CD8-positive, alpha-beta memory T cell (primary cell): ENCODE results near the gene GNG14. TPM values are rescaled to one million over a fixed set of nuclear protein-coding genes. Genes with fewer than 3 reads are reported as not detected.
"Not testable (repeated sequence)": the region's sequence is repeated elsewhere in the genome, so short reads cannot be mapped to it uniquely, and the experiment has no call there.

Experiments used
- CTCF ChIA-PET: fragments of 350-600 bp; sonication (Branson Sonifier 250); formaldehyde crosslinking; loops from one replicate; lab custom pipeline; 2021; ENCODE audit warnings: antibody characterized with exemption; lab: Charles Lee
- POLR2A ChIA-PET: fragments of 350-600 bp; sonication (Branson Sonifier 250); formaldehyde crosslinking; loops from one replicate; lab custom pipeline; 2021; ENCODE audit warnings: antibody characterized with exemption; lab: Charles Lee
- DNase-seq, 5 donors: peaks; one replicate each; pipeline versions ENCODE4 v3.0.0 to v3.0.0-alpha.2; 2020 to 2022; ENCODE audit warnings: mixed read lengths in 1 of 5
- H3K27ac ChIP-seq: one replicate; pipeline ENCODE4 v1.7.0; 2013; ENCODE audit warnings: low read depth, mild to moderate bottlenecking, low read length, moderate library complexity
- H3K27me3 ChIP-seq: 2 replicates; pipeline ENCODE4 v1.7.0; 2013; ENCODE audit warnings: low read length, mild to moderate bottlenecking; ENCODE audit not compliant: insufficient read depth, poor library complexity, severe bottlenecking
- H3K36me3 ChIP-seq: 2 replicates; pipeline ENCODE4 v1.7.0; 2013; ENCODE audit warnings: mild to moderate bottlenecking, low read length, moderate library complexity; ENCODE audit not compliant: insufficient read depth
- H3K4me1 ChIP-seq: 2 replicates; pipeline ENCODE4 v1.7.0; 2013; ENCODE audit warnings: mild to moderate bottlenecking, low read length, moderate library complexity; ENCODE audit not compliant: insufficient read depth
- H3K4me3 ChIP-seq: 2 replicates; pipeline ENCODE4 v1.7.0; 2013; ENCODE audit warnings: mild to moderate bottlenecking, low read length
- H3K9me3 ChIP-seq: 2 replicates; pipeline ENCODE4 v1.7.0; 2013; ENCODE audit warnings: mild to moderate bottlenecking, low read length
- H3K27ac Mint-ChIP-seq, 8 donors: one replicate each; pipeline ENCODE4 v1.8.0; 2020 to 2021; ENCODE audit warnings: mixed read lengths in 8 of 8, mild to moderate bottlenecking in 6 of 8, inconsistent platforms in 3 of 8, moderate library complexity in 3 of 8
- H3K27me3 Mint-ChIP-seq, 2 donors: one replicate each; pipeline ENCODE4 v1.8.0; 2020 to 2021; ENCODE audit warnings: mixed read lengths in 2 of 2, mild to moderate bottlenecking in 1 of 2, moderate library complexity in 1 of 2
- H3K36me3 Mint-ChIP-seq, 3 donors: one replicate each; pipeline ENCODE4 v1.8.0; 2020 to 2021; ENCODE audit warnings: mixed read lengths in 3 of 3, inconsistent platforms in 1 of 3, mild to moderate bottlenecking in 1 of 3
- H3K4me1 Mint-ChIP-seq, 3 donors: one replicate each; pipeline ENCODE4 v1.8.0; 2020 to 2021; ENCODE audit warnings: mixed read lengths in 3 of 3, inconsistent platforms in 1 of 3, mild to moderate bottlenecking in 1 of 3
- H3K4me3 Mint-ChIP-seq, 7 donors: one replicate each; pipeline ENCODE4 v1.8.0; 2020 to 2021; ENCODE audit warnings: mixed read lengths in 7 of 7, mild to moderate bottlenecking in 6 of 7, moderate library complexity in 4 of 7, inconsistent platforms in 2 of 7
- H3K9me3 Mint-ChIP-seq, 5 donors: one replicate each; pipeline ENCODE4 v1.8.0; 2020 to 2022; ENCODE audit warnings: mixed read lengths in 5 of 5, mild to moderate bottlenecking in 3 of 5, moderate library complexity in 2 of 5, inconsistent platforms in 1 of 5
- polyA plus RNA-seq: library from polyadenylated mRNA; unstranded; fragments of 300-500 nt; fragmentation: Illumina TruSeq; gene quantifications from one replicate; pipeline ENCODE4 v1.2.3, GENCODE V29; 2021
- total RNA-seq, 2 experiments: library from RNA; stranded (reverse); gene quantifications; one replicate each; pipeline ENCODE4 v1.2.3, GENCODE V29; 2021

Gene GNG14
- total and polyA plus RNA-seq, 3 experiments from 2014 or later = not detected

DNA sequence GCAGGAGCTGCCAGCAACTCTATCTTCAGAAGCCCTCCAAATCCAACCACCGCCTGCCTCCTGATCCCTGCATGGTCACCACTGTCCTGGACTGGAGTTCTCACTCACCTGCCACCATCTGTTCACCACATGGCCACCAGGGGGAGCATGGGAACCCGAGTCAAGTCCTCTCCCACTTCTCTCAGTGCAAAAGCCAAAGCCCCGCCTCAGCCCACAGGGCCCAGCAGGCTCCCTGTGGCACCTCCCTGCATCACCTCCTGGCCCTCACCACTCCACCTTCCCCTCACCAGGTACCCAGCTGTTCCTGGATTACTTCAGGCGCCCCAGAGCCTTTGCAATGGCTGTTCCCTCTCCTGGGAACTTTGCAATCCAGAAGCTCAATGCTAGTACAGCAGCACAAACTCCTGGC, 11.4 kb upstream of the GNG14 start:
- no peak overlapping the region for H3K27ac ChIP-seq
- CTCF ChIA-PET = interaction anchor here (0.7 to 5.3 kb wide), 19 partner anchors 10 to 214 kb away, joined by 3 to 32 read pairs (median 3); partner anchors contain the start of genes GCDH, MAN2B1 and WDR83
- H3K9me3 ChIP-seq = no peaks in the 10 kb centered on the region
- peaks cover 19% of the 10 kb centered on the region for H3K4me1 ChIP-seq
- H3K4me1 Mint-ChIP-seq = peaks cover 21 to 40% (median 30%) of the 10 kb centered on the region in 3 donors
- peaks cover 9 to 79% (median 22%) of the 10 kb centered on the region in 3 donors for H3K36me3 Mint-ChIP-seq
- no peaks in the 10 kb centered on the region for H3K9me3 Mint-ChIP-seq
- H3K36me3 ChIP-seq = peaks cover 55% of the 10 kb centered on the region
- H3K27me3 Mint-ChIP-seq = peaks cover 0 to 2% of the 10 kb centered on the region in 2 donors
- no peaks in the 10 kb centered on the region for H3K27me3 ChIP-seq
- POLR2A ChIA-PET = no interaction called here
- no peak overlapping the region for H3K4me3 ChIP-seq
- H3K4me3 Mint-ChIP-seq = peak overlapping the region in 3 of 7 donors; percentile 16 to 90 (median 59)
- H3K27ac Mint-ChIP-seq = peak overlapping the region in 7 of 8 donors; percentile 43 to 89 (median 64)
- DNase-seq = peak; percentile 62 to 87 (median 73)

DNA sequence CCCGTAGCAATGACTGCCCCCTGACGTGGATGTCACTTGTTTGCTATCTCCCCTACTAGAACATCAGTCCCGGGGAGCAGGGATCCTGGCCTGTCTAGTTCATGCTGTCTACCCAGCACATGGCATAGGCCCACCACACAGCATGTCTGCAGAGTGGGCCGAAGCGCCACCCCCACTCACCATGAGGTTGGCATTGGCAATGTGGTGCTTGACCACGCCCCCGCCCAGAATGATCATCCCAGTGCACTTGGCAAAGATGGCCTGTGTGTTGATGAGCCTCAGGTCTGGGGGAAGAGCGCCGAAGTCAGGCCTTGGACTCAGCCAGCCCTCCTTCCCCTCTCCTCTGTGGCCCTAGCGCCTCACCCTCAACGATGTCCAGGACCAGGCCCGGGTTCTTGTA, 10.9 kb upstream of the GNG14 start:
- H3K4me3 Mint-ChIP-seq = no peak overlapping the region
- H3K27me3 Mint-ChIP-seq = peaks cover 0 to 4% of the 10 kb centered on the region in 2 donors
- H3K4me3 ChIP-seq = no peak overlapping the region
- POLR2A ChIA-PET = no interaction called here
- no peaks in the 10 kb centered on the region for H3K9me3 ChIP-seq
- H3K4me1 ChIP-seq = peaks cover 17% of the 10 kb centered on the region
- H3K27ac Mint-ChIP-seq = peak overlapping the region in 6 of 8 donors; percentile 43 to 89 (median 66)
- CTCF ChIA-PET = interaction anchor here (0.7 to 5.3 kb wide), 18 partner anchors 9 to 214 kb away, joined by 3 to 32 read pairs (median 4); partner anchors contain the start of genes GCDH, MAN2B1 and WDR83
- peaks cover 21 to 43% (median 29%) of the 10 kb centered on the region in 3 donors for H3K4me1 Mint-ChIP-seq
- no peaks in the 10 kb centered on the region for H3K9me3 Mint-ChIP-seq
- no peak for DNase-seq
- H3K36me3 Mint-ChIP-seq = peaks cover 8 to 81% (median 22%) of the 10 kb centered on the region in 3 donors
- no peak overlapping the region for H3K27ac ChIP-seq
- H3K27me3 ChIP-seq = no peaks in the 10 kb centered on the region
- H3K36me3 ChIP-seq = peaks cover 55% of the 10 kb centered on the region

DNA sequence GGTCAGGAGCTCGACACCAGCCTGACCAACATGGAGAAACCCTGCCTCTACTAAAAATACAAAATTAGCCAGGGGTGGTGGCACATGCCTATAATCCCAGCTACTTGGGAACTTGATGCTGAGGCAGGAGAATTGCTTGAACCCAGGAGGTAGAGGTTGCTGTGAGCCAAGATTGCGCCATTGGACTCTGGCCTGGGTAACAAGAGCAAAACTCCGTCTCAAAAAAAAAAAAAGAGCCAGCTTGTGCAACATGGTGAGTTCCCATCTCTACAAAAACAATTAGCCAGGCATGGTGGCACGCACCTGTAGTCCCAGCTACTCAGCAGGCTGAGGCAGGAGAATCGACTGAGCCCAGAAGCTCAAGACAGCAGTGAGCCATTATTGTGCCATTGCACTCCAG, 9.8 kb upstream of the GNG14 start:
- DNase-seq, H3K27me3 ChIP-seq, H3K4me3 ChIP-seq, H3K27ac Mint-ChIP-seq, H3K9me3 Mint-ChIP-seq, H3K27ac ChIP-seq, H3K9me3 ChIP-seq, H3K4me3 Mint-ChIP-seq, POLR2A ChIA-PET, H3K27me3 Mint-ChIP-seq: not testable (repeated sequence)
- CTCF ChIA-PET = interaction anchor here (0.8 to 5.3 kb wide), 10 partner anchors 8 to 170 kb away, joined by 3 to 32 read pairs (median 6); partner anchors contain the start of genes MAN2B1 and WDR83
- peaks cover 55% of the 10 kb centered on the region for H3K36me3 ChIP-seq
- peaks cover 5 to 73% (median 20%) of the 10 kb centered on the region in 3 donors for H3K36me3 Mint-ChIP-seq
- H3K4me1 Mint-ChIP-seq = peaks cover 18 to 39% (median 25%) of the 10 kb centered on the region in 3 donors
- peaks cover 16% of the 10 kb centered on the region for H3K4me1 ChIP-seq

DNA sequence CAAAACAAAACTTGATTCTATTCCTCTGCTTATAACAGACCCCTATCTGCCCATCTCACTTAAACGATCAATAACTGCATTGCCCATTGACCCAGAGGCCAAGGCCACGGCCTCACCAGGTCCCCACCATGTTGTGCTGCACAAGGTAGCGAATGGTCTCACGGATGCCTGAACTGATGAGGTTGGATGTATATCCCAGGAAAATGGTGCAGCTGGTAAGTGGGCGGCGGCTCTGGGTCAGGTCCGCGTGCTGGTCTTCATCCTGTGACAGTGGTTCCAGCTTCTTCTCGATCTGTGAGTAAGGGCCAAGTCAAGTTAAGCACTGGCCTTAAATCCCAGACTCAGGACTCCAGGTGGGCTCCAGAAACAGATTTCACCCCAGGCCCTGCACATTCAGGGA, 7.8 kb upstream of the GNG14 start:
- H3K27ac Mint-ChIP-seq = peak overlapping the region in 4 of 8 donors; percentile 17 to 50 (median 42)
- ChIA-PET POLR2A (interaction anchor here (1.1 kb wide), 1 partner anchor 13 kb away, joined by 3 read pairs; the partner anchor contains the start of genes MAN2B1 and WDR83), CTCF (interaction anchor here (0.5 to 5.3 kb wide), 7 partner anchors 8 to 116 kb away, joined by 3 to 32 read pairs (median 3); partner anchors contain the start of genes FBXW9, MAN2B1 and WDR83)
- H3K27me3 Mint-ChIP-seq = peaks cover 0 to 4% of the 10 kb centered on the region in 2 donors
- no peak for DNase-seq
- H3K36me3 Mint-ChIP-seq = peaks cover 5 to 56% (median 17%) of the 10 kb centered on the region in 3 donors
- peaks cover 16% of the 10 kb centered on the region for H3K4me1 ChIP-seq
- H3K36me3 ChIP-seq = peaks cover 46% of the 10 kb centered on the region
- H3K4me3 ChIP-seq = no peak overlapping the region
- no peaks in the 10 kb centered on the region for H3K9me3 ChIP-seq
- H3K4me1 Mint-ChIP-seq = peaks cover 18 to 37% (median 26%) of the 10 kb centered on the region in 3 donors
- H3K4me3 Mint-ChIP-seq = peak overlapping the region; percentile 34 to 73 (median 63)
- no peaks in the 10 kb centered on the region for H3K9me3 Mint-ChIP-seq
- H3K27me3 ChIP-seq = no peaks in the 10 kb centered on the region
- H3K27ac ChIP-seq = no peak overlapping the region

DNA sequence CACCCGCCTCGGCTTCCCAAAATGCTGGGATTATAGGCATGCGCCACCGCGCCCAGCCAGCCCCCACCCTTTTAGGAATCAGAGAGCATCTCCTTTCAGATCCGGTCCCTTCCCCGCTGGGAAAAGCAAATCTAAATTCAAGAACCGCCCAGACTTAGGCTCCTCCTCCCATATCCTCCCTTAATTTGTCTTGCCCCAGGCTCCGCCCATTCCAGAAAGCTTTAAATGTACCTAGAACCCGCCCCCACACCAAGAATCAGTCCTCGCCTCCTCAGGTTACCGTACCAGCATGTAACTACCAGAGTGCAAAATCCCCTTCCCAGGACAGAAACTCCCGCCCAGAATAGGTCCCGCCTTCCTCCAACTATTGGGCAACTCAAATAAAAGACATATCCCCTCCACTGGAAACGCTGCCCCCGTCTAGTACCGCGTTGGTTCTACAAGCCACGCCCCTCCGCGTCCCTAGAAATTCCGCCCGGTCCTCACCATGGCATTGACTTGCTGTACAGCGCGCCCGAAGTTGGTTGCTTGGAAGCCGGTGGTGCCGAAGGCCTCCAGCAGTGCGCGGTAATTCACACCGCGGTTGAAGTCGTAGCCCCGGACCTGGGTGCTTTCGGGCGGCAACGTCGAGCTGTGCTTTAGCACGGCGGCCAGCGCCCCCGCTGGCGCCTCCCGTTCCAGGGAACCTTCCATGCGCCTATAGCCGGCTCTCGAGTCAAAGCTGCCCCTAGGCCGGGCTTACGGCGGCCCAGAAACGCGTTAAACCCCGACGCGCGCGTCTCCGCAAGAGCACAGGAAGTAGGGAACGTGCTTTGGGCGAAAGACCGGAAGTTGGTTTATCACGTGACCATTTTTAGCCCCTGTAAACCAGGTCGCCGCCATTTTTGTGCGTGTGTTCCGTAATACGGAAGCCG, 6.5 kb upstream of the GNG14 start, which contains the start of gene DHPS:
DHPS (minus strand) TSS at position 807 of the 914 bp plus-strand sequence; CDS start at position 693, 114 bp downstream.
- H3K4me1 ChIP-seq = peaks cover 14% of the 10 kb centered on the region
- peaks cover 16 to 34% (median 26%) of the 10 kb centered on the region in 3 donors for H3K4me1 Mint-ChIP-seq
- POLR2A ChIA-PET = interaction anchor here (0.5 to 1.8 kb wide), 14 partner anchors 10 to 1085 kb away, joined by 3 to 13 read pairs (median 4); partner anchors contain the start of genes FBXW9, TRIR, ZNF490 and ZNF791
- peak; percentile 84 to 96 (median 91) for DNase-seq
- no peaks in the 10 kb centered on the region for H3K27me3 ChIP-seq
- peak within 1 kb of the TSS; percentile 87 for H3K4me3 ChIP-seq
- H3K27ac Mint-ChIP-seq = peak within 1 kb of the TSS; percentile 93 to 97 (median 96)
- peak within 1 kb of the TSS; percentile 91 to 98 (median 95) for H3K4me3 Mint-ChIP-seq
- peaks cover 5 to 43% (median 15%) of the 10 kb centered on the region in 3 donors for H3K36me3 Mint-ChIP-seq
- H3K27ac ChIP-seq = peak within 1 kb of the TSS; percentile 84
- peaks cover 33% of the 10 kb centered on the region for H3K36me3 ChIP-seq
- no peaks in the 10 kb centered on the region for H3K9me3 Mint-ChIP-seq
- CTCF ChIA-PET = interaction anchor here (0.7 to 5.3 kb wide), 8 partner anchors 8 to 76 kb away, joined by 3 to 32 read pairs (median 4); partner anchors contain the start of genes FBXW9, MAN2B1 and WDR83
- no peaks in the 10 kb centered on the region for H3K9me3 ChIP-seq
- H3K27me3 Mint-ChIP-seq = peaks cover 0 to 4% of the 10 kb centered on the region in 2 donors

DNA sequence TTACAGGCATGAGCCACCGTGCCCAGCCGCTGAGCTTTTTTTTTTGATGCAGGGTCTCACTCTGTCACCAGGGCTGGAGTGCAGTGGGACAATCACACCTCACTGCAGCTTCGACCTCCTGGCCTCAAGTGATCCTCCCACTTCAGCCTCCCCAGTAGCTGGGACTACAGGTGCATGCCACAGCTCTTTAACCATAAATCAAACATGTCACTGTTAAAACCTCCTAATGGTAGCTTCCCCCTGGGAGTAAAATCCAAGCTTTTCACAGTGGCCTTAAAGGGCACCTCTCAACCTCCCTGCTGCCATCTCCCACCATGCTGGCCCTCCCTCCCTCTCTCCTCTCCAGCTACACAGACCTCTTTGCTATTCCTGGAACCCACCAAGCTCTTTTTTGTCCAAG, 2.0 kb upstream of the GNG14 start:
- peaks cover 0 to 4% of the 10 kb centered on the region in 2 donors for H3K27me3 Mint-ChIP-seq
- H3K4me3 Mint-ChIP-seq = peak overlapping the region in 2 of 7 donors; percentile 55 to 60
- POLR2A ChIA-PET = no interaction called here
- H3K27me3 ChIP-seq = no peaks in the 10 kb centered on the region
- peak overlapping the region in 1 of 8 donors; percentile 65 for H3K27ac Mint-ChIP-seq
- no peak overlapping the region for H3K4me3 ChIP-seq
- CTCF ChIA-PET = interaction anchor here (0.8 to 1.5 kb wide), 6 partner anchors 9 to 75 kb away, joined by 3 to 6 read pairs (median 4); partner anchors contain the start of gene FBXW9
- H3K36me3 Mint-ChIP-seq = peaks cover 5 to 10% (median 5%) of the 10 kb centered on the region in 3 donors
- DNase-seq = no peak
- H3K9me3 ChIP-seq = no peaks in the 10 kb centered on the region
- peaks cover 8 to 11% (median 10%) of the 10 kb centered on the region in 3 donors for H3K4me1 Mint-ChIP-seq
- no peaks in the 10 kb centered on the region for H3K4me1 ChIP-seq
- H3K9me3 Mint-ChIP-seq = no peaks in the 10 kb centered on the region
- no peaks in the 10 kb centered on the region for H3K36me3 ChIP-seq
- no peak overlapping the region for H3K27ac ChIP-seq

DNA sequence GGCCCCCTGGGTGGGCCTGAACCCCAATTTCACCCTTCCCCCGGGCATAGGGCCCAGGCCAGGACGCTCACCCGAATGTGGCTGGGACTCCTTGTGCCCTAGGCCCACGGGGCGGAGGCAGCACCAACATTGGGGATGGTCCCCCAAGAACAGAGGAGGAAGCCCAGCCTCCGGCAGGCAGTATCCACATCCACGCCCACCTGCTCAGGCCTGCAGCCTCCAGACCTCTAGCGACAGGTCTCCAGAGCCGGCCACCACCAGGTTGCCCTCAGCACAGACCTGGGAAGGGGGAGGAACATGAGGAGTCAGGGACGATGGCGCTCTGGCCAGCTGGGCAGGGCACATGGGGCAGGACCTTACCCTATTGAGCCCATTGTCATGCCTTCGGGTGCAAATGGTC, 1.2 kb downstream of the GNG14 start:
- no peaks in the 10 kb centered on the region for H3K9me3 Mint-ChIP-seq

More for the DNA sequence above, 1.2 kb downstream of the GNG14 start:
- DNase-seq = no peak
- Histone ChIP-seq H3K36me3 (no peaks in the 10 kb centered on the region), H3K27me3 (no peaks in the 10 kb centered on the region), H3K4me1 (no peaks in the 10 kb centered on the region), H3K4me3 (no peak overlapping the region), H3K9me3 (no peaks in the 10 kb centered on the region), H3K27ac (no peak overlapping the region)
- H3K27ac Mint-ChIP-seq = no peak overlapping the region
- no peak overlapping the region for H3K4me3 Mint-ChIP-seq
- ChIA-PET POLR2A (no interaction called here), CTCF (interaction anchor here (1.0 kb wide), 1 partner anchor 8 kb away, joined by 3 read pairs; no protein-coding TSS in a partner anchor)
- H3K27me3 Mint-ChIP-seq = no peaks in the 10 kb centered on the region
- H3K36me3 Mint-ChIP-seq = peaks cover 0 to 1% (median 0%) of the 10 kb centered on the region in 3 donors
- peaks cover 0 to under 1% (median 0%) of the 10 kb centered on the region in 3 donors for H3K4me1 Mint-ChIP-seq
